NK-92 treated with Interleukin-12 subunit alpha and Interleukin-12 subunit beta, amount 100 ng/mL, for 24 hours (cell line): ENCODE data around the gene SNRNP25.
"Not testable (repeated sequence)": the region's sequence is repeated elsewhere in the genome, so short reads cannot be mapped to it uniquely, and the experiment has no call there.

Experiments
- DNase-seq: peaks from one replicate; lab custom pipeline; 2025; lab: John Stamatoyannopoulos, UW

Gene SNRNP25

GRCh38 chr16:53346-54236 lies at the start of gene SNRNP25, which contains the start of gene POLR3K:
Gene SNRNP25 (plus strand): TSS chr16:53828. CDS start chr16:54017, 189 bp downstream.
Gene POLR3K (minus strand): TSS chr16:53608. CDS start chr16:53586, 22 bp downstream.
- peak; percentile 97 for DNase-seq

GRCh38 chr16:9903-10665 lies 43.5 kb upstream of the SNRNP25 start:
- DNase-seq: no peak

GRCh38 chr16:10772-11171 lies 42.9 kb upstream of the SNRNP25 start:
- DNase-seq: peak; percentile 85

- DNase-seq: not testable (repeated sequence)
Measured at GRCh38 chr16:17062-17765, 36.4 kb upstream of the SNRNP25 start.

- DNase-seq: not testable (repeated sequence)
Measured at GRCh38 chr16:20886-21285, 32.7 kb upstream of the SNRNP25 start.

GRCh38 chr16:24151-24550 lies 29.5 kb upstream of the SNRNP25 start:
- DNase-seq: not testable (repeated sequence)

GRCh38 chr16:25926-26348 lies 27.7 kb upstream of the SNRNP25 start:
- DNase-seq: not testable (repeated sequence)

GRCh38 chr16:30627-31026 lies 23.0 kb upstream of the SNRNP25 start:
- DNase-seq: not testable (repeated sequence)

- DNase-seq: not testable (repeated sequence)
Measured at GRCh38 chr16:33154-33876, 20.3 kb upstream of the SNRNP25 start.

- DNase-seq: no peak
Measured at GRCh38 chr16:33877-34647, 19.6 kb upstream of the SNRNP25 start.

GRCh38 chr16:34648-34987 lies 19.0 kb upstream of the SNRNP25 start:
- DNase-seq: no peak

- no peak for DNase-seq
Measured at GRCh38 chr16:35011-35677, 18.5 kb upstream of the SNRNP25 start.

- DNase-seq: no peak
Measured at GRCh38 chr16:35678-36305, 17.8 kb upstream of the SNRNP25 start.

- no peak for DNase-seq
Measured at GRCh38 chr16:36336-36984, 17.2 kb upstream of the SNRNP25 start.

GRCh38 chr16:37511-37910 lies 16.1 kb upstream of the SNRNP25 start:
- no peak for DNase-seq

GRCh38 chr16:38206-38605 lies 15.4 kb upstream of the SNRNP25 start:
- DNase-seq: not testable (repeated sequence)

GRCh38 chr16:38941-39892 lies 14.4 kb upstream of the SNRNP25 start:
- DNase-seq: peak; percentile 79

GRCh38 chr16:41439-42068 lies 12.1 kb upstream of the SNRNP25 start:
- no peak for DNase-seq
